GM12873 (cell line): Measurements from ENCODE around the gene ARHGAP23.

Source experiments
- CTCF ChIP-seq: IDR thresholded peaks from 2 replicates; pipeline ENCODE4 v1.5.1; 2012; ENCODE audit warnings: low read depth, mild to moderate bottlenecking, moderate library complexity, low read length, control low read depth; ENCODE audit not compliant: insufficient read depth; ENCODE audit errors: missing control alignments

The ARHGAP23 gene

GRCh38 chr17:38439436-38439835, 11.2 kb downstream of the ARHGAP23 start:
- no peak for TF ChIP-seq CTCF

GRCh38 chr17:38440614-38441397, 12.5 kb downstream of the ARHGAP23 start:
- no peak for TF ChIP-seq CTCF

- TF ChIP-seq CTCF, result no peak
Observed at GRCh38 chr17:38441429-38442061, 13.3 kb downstream of the ARHGAP23 start.

- no peak for TF ChIP-seq CTCF
Observed at GRCh38 chr17:38442548-38442947, 14.3 kb downstream of the ARHGAP23 start.

- TF ChIP-seq CTCF, result no peak
Observed at GRCh38 chr17:38443356-38444031, 15.2 kb downstream of the ARHGAP23 start.

- TF ChIP-seq CTCF, result peak; percentile 94
Observed at GRCh38 chr17:38444151-38444550, 15.9 kb downstream of the ARHGAP23 start.

- TF ChIP-seq CTCF, result no peak
Observed at GRCh38 chr17:38447502-38448085, 19.3 kb downstream of the ARHGAP23 start.
